ENCODE data around the gene MAP3K13. TPM values are rescaled to one million over a fixed set of nuclear protein-coding genes. Genes with fewer than 3 reads are reported as not detected.

MAP3K13 gene
- total RNA-seq, 1 experiment from 2014 or later, result 21.0 TPM

- no peaks in the 10 kb centered on the region for H3K79me2 ChIP-seq (ENCODE audit: insufficient read depth, low read length)
- no peaks in the 10 kb centered on the region for H3K9me2 ChIP-seq (ENCODE audit: insufficient read depth)
- no peak overlapping the region for H2AFZ ChIP-seq (ENCODE audit: low read depth, low read length, poor library complexity, severe bottlenecking)
- no peak overlapping the region for H3K4me3 ChIP-seq (replicated peaks in 1 of 2; ENCODE audit: low read depth in 1 of 2, low read length in 2 of 2)
- H3K9me3 ChIP-seq (ENCODE audit: control insufficient read depth in 1 of 2, insufficient read depth in 1 of 2, low read depth in 1 of 2, low read length in 2 of 2), result no peaks in the 10 kb centered on the region
- no peaks in the 10 kb centered on the region for H3K36me3 ChIP-seq (ENCODE audit: control insufficient read depth in 1 of 2, insufficient read depth in 2 of 2, low read length in 2 of 2)
- ChIA-PET RAD21 (ENCODE audit: low non-redundant PET in 1 of 2, low total read pairs in 2 of 2, uncharacterized antibody in 2 of 2, unreplicated experiment in 2 of 2) (no interaction called here), CTCF (no interaction called here), POLR2A (no interaction called here)
- no peaks in the 10 kb centered on the region for H4K20me1 ChIP-seq (ENCODE audit: insufficient read depth)
- no peak for DNase-seq (ENCODE audit: low read depth, low spot score)
- TF ChIP-seq FOSL1 (IDR thresholded peaks at IDR 0.05; ENCODE audit: low read depth) (no peak), POLR2A (IDR thresholded peaks at IDR 0.05; ENCODE audit: borderline replicate concordance, extremely low read depth, insufficient read depth, insufficient read length) (no peak), ZFX (IDR thresholded peaks at IDR 0.05) (no peak), EZH2phosphoT487 (IDR thresholded peaks at IDR 0.05; ENCODE audit: borderline replicate concordance) (no peak), SRF (IDR thresholded peaks at IDR 0.05; ENCODE audit: low read depth) (no peak), CEBPB (IDR thresholded peaks at IDR 0.05; ENCODE audit: low read depth) (no peak), ATF3 (IDR thresholded peaks at IDR 0.05) (no peak), SP1 (IDR thresholded peaks at IDR 0.05; ENCODE audit: low read depth) (no peak), REST (IDR thresholded peaks at IDR 0.05; ENCODE audit: low read depth) (no peak), MAX (IDR thresholded peaks at IDR 0.05) (no peak), POLR2AphosphoS5 (IDR thresholded peaks at IDR 0.05; ENCODE audit: low read depth, low read length) (no peak), ZBTB33 (IDR thresholded peaks at IDR 0.05; ENCODE audit: extremely low read depth, insufficient replicate concordance, low read length) (no peak), EGR1 (IDR thresholded peaks at IDR 0.05; ENCODE audit: low read depth) (no peak), TCF7L2 (IDR thresholded peaks at IDR 0.05; ENCODE audit: borderline replicate concordance, extremely low read depth, insufficient read depth, insufficient read length) (no peak), YY1 (IDR thresholded peaks at IDR 0.05; ENCODE audit: extremely low read depth, insufficient replicate concordance, low read depth, low read length) (no peak), SIN3A (IDR thresholded peaks at IDR 0.05; ENCODE audit: low read depth) (no peak), JUND (IDR thresholded peaks at IDR 0.05) (no peak), ELF1 (IDR thresholded peaks at IDR 0.05; ENCODE audit: borderline replicate concordance, low read depth) (no peak), CBX3 (IDR thresholded peaks at IDR 0.05; ENCODE audit: low read depth) (no peak), RAD21 (IDR thresholded peaks at IDR 0.05; ENCODE audit: low read depth) (no peak)
- no peak for ATAC-seq
- H3K27me3 ChIP-seq (ENCODE audit: insufficient read depth, low read length), result no peaks in the 10 kb centered on the region
- H3K4me2 ChIP-seq (ENCODE audit: low read length), result no peak overlapping the region
- no TSS peak for BruUV-seq (replicated peaks)
- no peak overlapping the region for H3K27ac ChIP-seq (ENCODE audit: low read depth, low read length)
- H3K4me1 ChIP-seq (ENCODE audit: control insufficient read depth in 1 of 2, insufficient read depth in 2 of 2, low read length in 2 of 2), result no peaks in the 10 kb centered on the region
- intact Hi-C loops (cut with micrococcal nuclease), result no loop called here
- H3K9ac ChIP-seq (ENCODE audit: low read length), result no peak overlapping the region
Measured at GRCh38 chr3:185320949-185321348, 42.0 kb upstream of the MAP3K13 start.

All from HCT116 (cell line).